GM19467 (cell line): ENCODE data around the gene COL5A2.

Experiments
- ATAC-seq: cut with Tn5 transposase; IDR thresholded peaks from one replicate; pipeline ENCODE4 v1.9.1; 2021; ENCODE audit warnings: mild to moderate bottlenecking, moderate library complexity; ENCODE audit not compliant: unreplicated experiment

Gene COL5A2

DNA sequence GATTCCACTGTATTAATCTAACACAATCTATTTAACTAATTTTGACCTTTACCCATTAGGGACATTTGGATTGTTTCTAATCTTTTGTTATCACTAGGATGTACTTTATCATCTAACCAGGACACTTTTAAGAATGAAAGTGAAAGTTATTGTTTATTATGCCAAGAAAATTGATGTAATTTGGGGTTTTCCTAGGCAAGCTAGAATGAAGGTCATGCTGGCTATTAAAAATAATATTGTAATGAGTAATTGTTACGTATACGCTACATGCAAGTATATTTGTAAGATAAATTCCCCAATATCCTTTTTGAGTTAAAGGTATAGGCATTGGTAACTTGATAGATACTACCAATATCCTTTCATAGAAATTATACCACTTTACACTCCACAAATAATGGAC, 74.6 kb downstream of the COL5A2 start:
- no peak for ATAC-seq

DNA sequence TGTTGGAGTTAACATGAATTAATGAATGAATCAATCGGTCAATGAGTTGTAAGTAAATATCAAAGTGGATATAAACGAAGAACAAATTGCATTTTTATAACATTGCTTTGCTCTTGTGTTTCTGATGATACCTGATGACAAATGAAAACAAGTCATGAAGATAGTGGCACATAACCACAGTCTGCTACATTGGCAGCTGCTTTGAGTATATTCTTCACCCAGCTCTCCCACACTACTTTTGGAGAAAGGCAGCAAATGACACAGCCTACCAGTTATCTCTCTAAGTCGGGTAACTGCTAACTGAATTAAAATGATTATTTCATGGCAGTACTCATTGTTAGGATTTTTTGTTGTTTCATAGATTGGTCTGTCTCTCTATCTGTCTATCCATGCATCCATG, 76.8 kb downstream of the COL5A2 start:
- ATAC-seq, result no peak

- ATAC-seq, result no peak
Measured at GRCh38 chr2:189097934-189098333, 81.6 kb downstream of the COL5A2 start.

- ATAC-seq, result no peak
Measured at GRCh38 chr2:189096769-189097447, 82.7 kb downstream of the COL5A2 start.

DNA sequence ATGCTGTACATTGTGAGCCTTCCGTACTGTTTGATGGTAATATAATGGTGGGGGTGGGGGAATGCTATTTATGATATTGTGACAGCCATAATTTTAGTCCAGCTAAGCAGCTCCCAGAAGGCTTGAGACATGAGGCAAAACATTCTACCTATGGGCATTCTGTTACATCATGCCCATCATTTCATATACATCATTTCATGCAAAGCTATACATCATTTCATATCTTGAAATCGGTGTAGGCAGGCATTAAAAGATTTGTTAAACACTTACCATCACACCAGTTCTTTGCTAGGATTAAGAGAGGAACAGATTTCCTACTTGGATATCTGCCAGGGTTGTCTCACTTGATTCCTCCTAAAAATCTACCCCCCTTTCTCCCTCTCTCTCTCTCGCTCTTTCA, 84.5 kb downstream of the COL5A2 start:
- no peak for ATAC-seq

- ATAC-seq, result no peak
Measured at GRCh38 chr2:189092936-189093335, 86.6 kb downstream of the COL5A2 start.

DNA sequence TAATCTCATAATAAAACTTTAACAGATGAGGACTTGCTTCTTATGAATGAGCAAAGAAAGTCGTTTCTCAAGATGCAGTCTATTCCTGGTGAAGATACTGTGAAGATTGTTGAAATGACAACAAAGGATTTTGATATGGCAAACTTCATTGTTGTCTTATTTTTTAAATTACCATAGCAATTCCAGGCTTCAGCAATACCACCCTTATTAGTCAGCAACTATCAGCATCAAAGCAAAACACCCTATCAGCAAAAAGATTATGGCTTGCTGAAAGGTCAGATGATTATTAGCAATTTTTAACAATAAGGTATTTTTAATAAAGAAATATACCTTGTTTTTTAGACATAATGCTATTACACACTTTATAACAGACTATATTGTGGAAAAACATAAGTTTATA, 88.3 kb downstream of the COL5A2 start:
- ATAC-seq, result no peak

DNA sequence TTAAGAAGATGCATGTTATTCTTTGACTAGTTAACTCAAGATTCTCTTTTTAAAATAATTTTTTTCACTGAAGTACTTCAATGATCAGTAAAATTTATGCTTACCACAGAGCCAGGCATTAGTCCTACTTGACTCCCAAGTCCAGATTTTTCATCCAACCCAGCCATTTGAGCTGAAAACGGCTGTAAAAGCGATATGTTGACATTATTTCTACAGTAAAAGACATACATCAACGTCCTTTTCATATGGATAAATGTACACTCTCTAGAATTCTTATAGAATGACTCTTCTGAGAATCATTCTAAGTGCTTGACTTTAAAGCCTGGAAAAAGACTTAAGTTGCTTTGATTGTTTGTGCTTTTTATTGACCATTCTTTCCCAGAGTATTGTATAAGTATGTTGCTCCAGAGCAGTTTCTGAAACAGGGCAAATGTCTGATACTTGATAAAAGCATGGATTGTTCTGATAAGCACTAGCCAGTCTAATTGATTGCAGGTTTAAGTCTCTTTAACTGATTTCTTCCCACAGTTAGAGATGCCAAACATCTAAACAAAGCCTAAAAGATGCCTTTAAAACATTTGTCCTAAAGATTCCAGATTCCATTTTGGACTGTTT, 90.9 kb downstream of the COL5A2 start:
- ATAC-seq, result no peak

DNA sequence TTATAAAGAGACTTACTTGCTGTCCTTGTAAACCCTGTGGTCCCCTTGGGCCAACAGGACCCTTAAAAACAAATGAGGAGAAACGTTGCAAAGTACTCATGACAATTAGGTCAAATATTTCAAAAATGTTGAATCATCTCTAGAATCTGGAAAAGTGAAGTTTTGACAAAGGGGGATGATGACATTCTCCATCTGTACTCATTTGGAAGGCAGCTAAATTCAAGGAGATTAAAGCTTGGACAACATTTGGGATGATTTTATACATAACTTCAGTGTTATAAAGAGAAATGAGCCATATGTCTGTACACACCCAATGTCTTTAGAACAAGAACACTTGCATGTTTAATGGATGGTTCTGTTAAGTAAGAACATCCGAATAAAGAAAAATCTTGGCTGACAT, 92.9 kb downstream of the COL5A2 start:
- no peak for ATAC-seq

DNA sequence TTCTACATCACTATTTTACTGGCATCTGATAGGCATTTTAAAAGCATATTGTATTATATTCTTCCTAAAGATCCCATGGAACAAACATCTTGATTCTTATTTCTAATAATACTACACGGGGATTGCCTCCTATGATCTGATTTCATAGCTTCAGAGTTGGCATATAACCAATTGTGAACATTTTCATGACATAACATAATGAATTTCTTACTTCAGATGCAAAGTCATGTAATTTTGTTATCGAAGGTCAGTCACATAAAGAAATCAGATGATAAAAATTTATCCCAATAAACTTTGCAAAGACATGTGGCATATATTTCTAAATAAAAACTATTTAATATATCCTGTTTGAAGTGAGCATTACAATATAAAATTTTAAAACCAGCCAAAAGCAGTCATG, 93.3 kb downstream of the COL5A2 start:
- no peak for ATAC-seq

GRCh38 chr2:189083606-189084005, 96.0 kb downstream of the COL5A2 start:
- no peak for ATAC-seq

DNA sequence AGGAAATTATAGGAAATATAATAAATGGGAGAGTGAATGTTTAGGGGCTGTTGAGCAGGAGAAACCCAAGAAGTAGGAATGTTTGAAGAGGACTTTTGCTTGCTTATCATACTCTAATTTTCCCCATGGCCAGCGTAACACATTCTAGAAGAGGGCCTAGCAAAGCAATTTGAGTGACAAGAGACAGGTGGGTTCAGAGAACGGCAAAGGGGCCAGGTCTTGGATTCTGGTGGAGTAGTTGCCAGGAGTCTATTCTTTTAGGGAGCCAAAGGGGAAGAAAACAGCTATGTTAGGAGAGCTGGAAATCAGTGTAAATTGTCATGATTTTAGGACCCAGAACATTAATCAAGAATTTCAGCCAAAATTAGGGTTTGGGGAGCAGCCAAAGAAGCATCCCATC, 96.5 kb downstream of the COL5A2 start:
- no peak for ATAC-seq

GRCh38 chr2:189082376-189082975, 97.1 kb downstream of the COL5A2 start:
- no peak for ATAC-seq

- ATAC-seq, result no peak
Measured at GRCh38 chr2:189076572-189076971, 103.0 kb downstream of the COL5A2 start.

DNA sequence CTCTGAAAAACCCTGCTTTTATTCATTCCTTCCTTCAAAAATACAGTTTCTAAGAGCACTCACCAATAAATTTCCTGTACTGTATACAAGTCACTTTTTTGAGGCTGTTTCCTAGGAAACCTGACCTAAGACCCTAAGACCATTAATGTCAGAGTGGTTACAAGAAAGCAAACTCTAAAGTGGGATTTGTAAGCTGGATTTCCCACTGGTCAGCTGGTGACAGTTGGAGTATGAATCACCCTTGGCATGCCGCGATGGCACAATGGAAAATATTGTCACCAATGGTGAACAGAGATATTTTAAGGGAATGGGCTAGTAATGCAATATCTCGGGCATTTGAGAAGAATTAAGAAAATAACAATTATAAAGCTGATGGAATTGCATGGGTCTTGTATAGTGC, 103.4 kb downstream of the COL5A2 start:
- no peak for ATAC-seq

DNA sequence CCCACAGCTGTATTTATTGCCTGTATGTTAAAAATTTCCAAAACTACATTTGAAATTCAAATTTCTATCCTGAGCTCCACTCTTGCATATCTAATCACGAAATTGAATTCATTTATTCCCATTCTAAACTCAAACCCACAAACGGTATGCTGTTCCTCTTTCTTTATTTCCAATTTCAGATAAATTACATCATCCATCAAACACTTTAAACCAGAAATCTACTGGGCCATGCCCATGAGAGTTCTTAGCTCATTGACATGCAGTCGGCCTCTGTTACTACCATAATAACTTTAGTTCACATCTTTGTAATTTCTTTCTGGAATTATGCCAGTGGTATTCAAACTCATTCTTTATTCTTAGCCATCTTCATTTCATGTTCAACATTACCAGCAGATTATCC, 105.1 kb downstream of the COL5A2 start:
- ATAC-seq, result no peak

GRCh38 chr2:189072036-189072435, 107.5 kb downstream of the COL5A2 start:
- ATAC-seq, result no peak

GRCh38 chr2:189069855-189070619, 109.5 kb downstream of the COL5A2 start:
- ATAC-seq, result no peak

- no peak for ATAC-seq
Measured at GRCh38 chr2:189066037-189066436, 113.5 kb downstream of the COL5A2 start.

GRCh38 chr2:189060096-189060642, 119.4 kb downstream of the COL5A2 start:
- no peak for ATAC-seq

DNA sequence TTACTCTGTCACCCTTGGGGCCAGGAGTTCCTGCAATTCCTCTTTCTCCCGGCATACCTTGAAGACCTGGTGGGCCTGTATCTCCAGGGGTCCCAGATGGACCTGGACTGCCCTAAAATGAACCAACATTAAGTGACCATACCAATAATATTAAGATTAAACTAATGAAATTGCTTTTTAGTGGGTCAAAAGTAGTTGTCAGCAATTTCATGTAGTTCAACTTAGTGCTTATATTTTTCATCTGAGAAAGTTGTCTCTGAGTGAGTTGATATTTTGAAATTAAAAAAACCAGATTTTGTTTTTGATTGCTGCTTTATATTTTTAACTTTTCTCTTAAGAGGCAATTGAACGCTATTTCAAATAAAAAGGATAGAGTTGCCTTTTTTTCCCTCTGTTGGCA, 122.2 kb downstream of the COL5A2 start:
- no peak for ATAC-seq
